Mucosa of rectum (tissue), 2 donors: Measurements from ENCODE around the gene REST.
A peak's percentile ranks its signal among the peaks of the same experiment; 100 is the strongest.

Experiments
- H3K27ac ChIP-seq, 2 donors: one replicate each; pipeline ENCODE4 v1.7.0; 2013; ENCODE audit warnings: inconsistent platforms in 2 of 2, low read depth in 2 of 2, low read length in 2 of 2
- H3K27me3 ChIP-seq, 2 donors: one replicate each; pipeline ENCODE4 v1.7.0; 2013; ENCODE audit warnings: low read length in 2 of 2; ENCODE audit not compliant: control insufficient read depth in 2 of 2, insufficient read depth in 2 of 2
- H3K36me3 ChIP-seq, 2 donors: one replicate each; pipeline ENCODE4 v1.7.0; 2013; ENCODE audit warnings: low read length in 2 of 2; ENCODE audit not compliant: control insufficient read depth in 2 of 2, insufficient read depth in 2 of 2
- H3K4me1 ChIP-seq, 2 donors: one replicate each; pipeline ENCODE4 v1.7.0; 2013; ENCODE audit warnings: low read length in 2 of 2, mild to moderate bottlenecking in 1 of 2; ENCODE audit not compliant: control insufficient read depth in 2 of 2, insufficient read depth in 2 of 2
- H3K4me3 ChIP-seq, 2 donors: one replicate each; pipeline ENCODE4 v1.7.0; 2013; ENCODE audit warnings: low read length in 2 of 2
- H3K9ac ChIP-seq, 2 donors: one replicate each; pipeline ENCODE4 v1.7.0; 2013; ENCODE audit warnings: low read length in 2 of 2, low read depth in 1 of 2, mild to moderate bottlenecking in 1 of 2
- H3K9me3 ChIP-seq, 2 donors: one replicate each; pipeline ENCODE4 v1.7.0; 2013; ENCODE audit warnings: low read length in 2 of 2; ENCODE audit not compliant: control insufficient read depth in 2 of 2
- donor health status: healthy.
- donor health status: Normal muscosa, but diverticular disease.

The REST gene

GRCh38 chr4:56972809-56973208 lies 65.1 kb downstream of the REST start:
- no peaks in the 10 kb centered on the region for H3K27me3 ChIP-seq
- peaks cover 3 to 4% of the 10 kb centered on the region in 2 donors for H3K9me3 ChIP-seq
- peaks cover 41 to 52% of the 10 kb centered on the region in 2 donors for H3K36me3 ChIP-seq
- peaks cover 8 to 9% of the 10 kb centered on the region in 2 donors for H3K4me1 ChIP-seq
- H3K27ac ChIP-seq = no peak overlapping the region
- no peak overlapping the region for H3K9ac ChIP-seq
- H3K4me3 ChIP-seq = no peak overlapping the region

GRCh38 chr4:56973336-56973735 lies 65.6 kb downstream of the REST start:
- Histone ChIP-seq H3K4me1 (peaks cover 8 to 9% of the 10 kb centered on the region in 2 donors), H3K4me3 (no peak overlapping the region), H3K9me3 (peaks cover 3 to 4% of the 10 kb centered on the region in 2 donors), H3K27ac (no peak overlapping the region), H3K36me3 (peaks cover 41 to 47% of the 10 kb centered on the region in 2 donors), H3K27me3 (no peaks in the 10 kb centered on the region), H3K9ac (no peak overlapping the region)

- Histone ChIP-seq H3K27me3 (no peaks in the 10 kb centered on the region), H3K9me3 (peaks cover 3 to 4% of the 10 kb centered on the region in 2 donors), H3K9ac (peak overlapping the region; percentile 84 to 88), H3K4me1 (peaks cover 12 to 13% of the 10 kb centered on the region in 2 donors), H3K4me3 (peak overlapping the region; percentile 100), H3K27ac (peak overlapping the region; percentile 87 to 93), H3K36me3 (peaks cover 23 to 30% of the 10 kb centered on the region in 2 donors)
These were observed 68.7 kb downstream of the REST start for GRCh38 chr4:56976283-56976836.

- H3K4me1 ChIP-seq = peaks cover 12 to 13% of the 10 kb centered on the region in 2 donors
- H3K27ac ChIP-seq = peak overlapping the region; percentile 87 to 93
- peak overlapping the region; percentile 100 for H3K4me3 ChIP-seq
- H3K36me3 ChIP-seq = peaks cover 23 to 26% of the 10 kb centered on the region in 2 donors
- H3K9me3 ChIP-seq = peaks cover 3 to 4% of the 10 kb centered on the region in 2 donors
- H3K9ac ChIP-seq = peak overlapping the region; percentile 84 to 88
- H3K27me3 ChIP-seq = no peaks in the 10 kb centered on the region
These were observed 69.2 kb downstream of the REST start for GRCh38 chr4:56976837-56977320.

GRCh38 chr4:56977321-56978012 lies 69.8 kb downstream of the REST start, which contains the start of gene NOA1:
Gene NOA1, minus strand, starts transcription at chr4:56977606. Its CDS starts 21 bp downstream, at chr4:56977585.
- peaks cover 12 to 13% of the 10 kb centered on the region in 2 donors for H3K4me1 ChIP-seq
- peak within 1 kb of the TSS; percentile 100 for H3K4me3 ChIP-seq
- H3K27ac ChIP-seq = peak within 1 kb of the TSS; percentile 93 to 95
- H3K9me3 ChIP-seq = peaks cover 3 to 4% of the 10 kb centered on the region in 2 donors
- peak within 1 kb of the TSS; percentile 84 to 98 for H3K9ac ChIP-seq
- H3K36me3 ChIP-seq = peaks cover 17 to 21% of the 10 kb centered on the region in 2 donors
- H3K27me3 ChIP-seq = no peaks in the 10 kb centered on the region

GRCh38 chr4:56978750-56979303 lies 71.1 kb downstream of the REST start, which contains the start of gene POLR2B:
Gene POLR2B, plus strand, starts transcription at chr4:56978896. Its CDS starts 90 bp downstream, at chr4:56978986.
- no peaks in the 10 kb centered on the region for H3K9me3 ChIP-seq
- peaks cover 12 to 13% of the 10 kb centered on the region in 2 donors for H3K4me1 ChIP-seq
- H3K9ac ChIP-seq = peak within 1 kb of the TSS; percentile 98
- no peaks in the 10 kb centered on the region for H3K27me3 ChIP-seq
- peak within 1 kb of the TSS; percentile 93 to 95 for H3K27ac ChIP-seq
- peaks cover 4 to 7% of the 10 kb centered on the region in 2 donors for H3K36me3 ChIP-seq
- H3K4me3 ChIP-seq = peak within 1 kb of the TSS; percentile 100

GRCh38 chr4:56979421-56980072 lies 71.8 kb downstream of the REST start:
- peak overlapping the region in 1 of 2 donors; percentile 93 for H3K27ac ChIP-seq
- H3K4me1 ChIP-seq = peaks cover 12 to 13% of the 10 kb centered on the region in 2 donors
- peak overlapping the region; percentile 100 for H3K4me3 ChIP-seq
- no peaks in the 10 kb centered on the region for H3K9me3 ChIP-seq
- no peaks in the 10 kb centered on the region for H3K36me3 ChIP-seq
- no peaks in the 10 kb centered on the region for H3K27me3 ChIP-seq
- peak overlapping the region; percentile 98 for H3K9ac ChIP-seq

GRCh38 chr4:56981795-56982201 lies 74.1 kb downstream of the REST start:
- Histone ChIP-seq H3K4me1 (peaks cover 4% of the 10 kb centered on the region in 2 donors), H3K9ac (no peak overlapping the region), H3K9me3 (no peaks in the 10 kb centered on the region), H3K4me3 (no peak overlapping the region), H3K27me3 (no peaks in the 10 kb centered on the region), H3K27ac (no peak overlapping the region), H3K36me3 (peaks cover 5 to 11% of the 10 kb centered on the region in 2 donors)

GRCh38 chr4:56986192-56986591 lies 78.5 kb downstream of the REST start:
- Histone ChIP-seq H3K27ac (no peak overlapping the region), H3K36me3 (peaks cover 34 to 48% of the 10 kb centered on the region in 2 donors), H3K9ac (no peak overlapping the region), H3K27me3 (no peaks in the 10 kb centered on the region), H3K9me3 (no peaks in the 10 kb centered on the region), H3K4me1 (no peaks in the 10 kb centered on the region), H3K4me3 (no peak overlapping the region)
